ENCODE results near the gene MAIP1.
A peak's percentile ranks its signal among the peaks of the same experiment; 100 is the strongest.

MAIP1 gene

GRCh38 chr2:199946196-199946595 lies 9.2 kb upstream of the MAIP1 start:
- no peak for DNase-seq (ENCODE audit: insufficient read length, low spot score)
- FAIRE-seq, result no peak

- DNase-seq (ENCODE audit: insufficient read length, low spot score) (no peak), FAIRE-seq (no peak)
These were observed 8.5 kb upstream of the MAIP1 start for GRCh38 chr2:199946836-199947235.

GRCh38 chr2:199950396-199950795 lies 5.0 kb upstream of the MAIP1 start:
- DNase-seq (ENCODE audit: insufficient read length, low spot score) (no peak), FAIRE-seq (no peak)

GRCh38 chr2:199951023-199951422 lies 4.4 kb upstream of the MAIP1 start:
- FAIRE-seq (no peak), DNase-seq (ENCODE audit: insufficient read length, low spot score) (no peak)

- FAIRE-seq (no peak), DNase-seq (ENCODE audit: insufficient read length, low spot score) (no peak)
These were observed 409 bp upstream of the MAIP1 start for GRCh38 chr2:199955007-199955338.

GRCh38 chr2:199956062-199956380 lies 639 bp downstream of the MAIP1 start:
- FAIRE-seq (peak; percentile 18), DNase-seq (ENCODE audit: insufficient read length, low spot score) (no peak)

- no peak for FAIRE-seq
- no peak for DNase-seq (ENCODE audit: insufficient read length, low spot score)
These were observed 2.6 kb downstream of the MAIP1 start for GRCh38 chr2:199958014-199958413.

- FAIRE-seq, result peak; percentile 23
- no peak for DNase-seq (ENCODE audit: insufficient read length, low spot score)
These were observed 6.8 kb downstream of the MAIP1 start for GRCh38 chr2:199962203-199962602.

GRCh38 chr2:199966405-199966804 lies 11.0 kb downstream of the MAIP1 start:
- no peak for FAIRE-seq

GRCh38 chr2:199966976-199967375 lies 11.6 kb downstream of the MAIP1 start:
- DNase-seq (ENCODE audit: insufficient read length, low spot score), result no peak
- FAIRE-seq, result no peak

More at GRCh38 chr2:199966405-199966804, 11.0 kb downstream of the MAIP1 start:
- no peak for DNase-seq (ENCODE audit: insufficient read length, low spot score)

GRCh38 chr2:199968126-199968525 lies 12.7 kb downstream of the MAIP1 start:
- no peak for FAIRE-seq
- DNase-seq (ENCODE audit: insufficient read length, low spot score), result no peak

GRCh38 chr2:199972088-199972626 lies 16.8 kb downstream of the MAIP1 start:
- no peak for FAIRE-seq
- no peak for DNase-seq (ENCODE audit: insufficient read length, low spot score)

GRCh38 chr2:199973703-199974102 lies 18.3 kb downstream of the MAIP1 start:
- FAIRE-seq (peak; percentile 18), DNase-seq (ENCODE audit: insufficient read length, low spot score) (no peak)

- FAIRE-seq (no peak), DNase-seq (ENCODE audit: insufficient read length, low spot score) (no peak)
These were observed 20.0 kb downstream of the MAIP1 start for GRCh38 chr2:199975273-199975895.

GRCh38 chr2:199977984-199978415 lies 22.6 kb downstream of the MAIP1 start:
- DNase-seq (ENCODE audit: insufficient read length, low spot score) (no peak), FAIRE-seq (peak; percentile 75)

- FAIRE-seq (no peak), DNase-seq (ENCODE audit: insufficient read length, low spot score) (no peak)
These were observed 24.0 kb downstream of the MAIP1 start for GRCh38 chr2:199979398-199979797.

GRCh38 chr2:199979832-199980628 lies 24.6 kb downstream of the MAIP1 start:
- FAIRE-seq (peak; percentile 95), DNase-seq (ENCODE audit: insufficient read length, low spot score) (peak; percentile 25)

GRCh38 chr2:199982126-199982843 lies 26.9 kb downstream of the MAIP1 start:
- no peak for FAIRE-seq
- DNase-seq (ENCODE audit: insufficient read length, low spot score), result no peak

- FAIRE-seq, result no peak
- no peak for DNase-seq (ENCODE audit: insufficient read length, low spot score)
These were observed 28.2 kb downstream of the MAIP1 start for GRCh38 chr2:199983534-199983933.

- no peak for FAIRE-seq
- DNase-seq (ENCODE audit: insufficient read length, low spot score), result no peak
These were observed 28.8 kb downstream of the MAIP1 start for GRCh38 chr2:199984159-199984558.

GRCh38 chr2:199984755-199985154 lies 29.4 kb downstream of the MAIP1 start:
- DNase-seq (ENCODE audit: insufficient read length, low spot score), result no peak
- no peak for FAIRE-seq

Data from GM19239 (cell line).